Activated CD8-positive, alpha-beta memory T cell treated with anti-CD3 and anti-CD28 coated beads for 36 hours (primary cell): ENCODE data around the gene PAX7. TPM values are rescaled to one million over a fixed set of nuclear protein-coding genes. Genes with fewer than 3 reads are reported as not detected.
"Not testable (repeated sequence)": the region's sequence is repeated elsewhere in the genome, so short reads cannot be mapped to it uniquely, and the experiment has no call there.

Experiments
- CTCF ChIA-PET: fragments of 350-600 bp; sonication (Branson Sonifier 250); formaldehyde crosslinking; loops from one replicate; lab custom pipeline; 2021; ENCODE audit warnings: antibody characterized with exemption; lab: Charles Lee
- POLR2A ChIA-PET: fragments of 350-600 bp; sonication (Branson Sonifier 250); formaldehyde crosslinking; loops from one replicate; lab custom pipeline; 2021; ENCODE audit warnings: antibody characterized with exemption; lab: Charles Lee
- total RNA-seq, 2 experiments: library from RNA; stranded (reverse); gene quantifications; one replicate each; pipeline ENCODE4 v1.2.3, GENCODE V29; 2021

Gene PAX7
- total RNA-seq = not detected

DNA sequence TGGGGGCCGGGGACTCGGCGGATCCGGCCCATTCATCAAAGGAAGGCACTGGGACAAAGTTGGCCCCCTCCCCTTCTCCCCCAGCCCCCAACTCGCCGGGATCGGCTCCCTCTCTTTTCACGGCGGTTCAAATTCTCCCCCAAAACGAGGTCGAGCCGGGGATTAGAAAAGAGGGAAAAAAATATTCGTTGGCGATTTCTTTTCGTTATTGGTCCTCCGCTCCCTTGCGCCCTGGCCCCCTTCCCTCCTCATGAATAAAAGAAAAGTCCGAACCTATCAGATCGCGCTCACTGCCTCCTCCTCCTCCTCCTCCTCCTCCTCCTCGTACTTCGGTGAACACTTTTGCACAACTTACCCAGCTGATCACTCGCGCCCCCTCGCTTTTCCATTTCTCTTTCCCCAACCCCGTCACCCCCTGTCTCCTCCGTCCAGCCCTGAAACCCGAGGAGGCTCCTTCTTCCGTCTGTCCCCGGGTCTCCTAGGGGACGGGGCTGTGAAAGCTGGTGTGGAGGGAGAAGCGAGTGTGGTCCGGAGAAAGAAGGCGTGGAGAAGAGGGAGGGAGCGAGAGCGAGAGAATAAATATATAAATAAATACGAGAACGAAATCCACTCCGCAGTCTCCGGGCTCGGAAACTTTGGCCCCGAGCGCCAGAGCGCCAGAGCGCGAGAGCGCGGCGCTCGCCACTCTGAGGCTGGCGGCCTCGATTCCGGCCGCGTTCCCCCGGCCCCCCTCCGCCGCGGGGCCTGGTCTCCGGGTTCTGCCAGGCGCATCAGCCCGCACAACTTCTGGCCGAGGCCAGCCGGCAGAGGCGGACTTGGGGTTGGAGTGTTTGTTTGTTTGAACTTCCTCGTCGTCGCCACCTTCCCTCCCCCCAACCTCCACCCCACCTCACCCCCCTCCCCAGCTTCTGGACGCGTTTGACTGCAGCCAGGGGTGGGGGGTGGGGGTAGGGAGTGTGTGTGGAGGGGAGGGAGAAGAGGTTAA lies at the start of gene PAX7:
TSS of gene PAX7 (plus strand) at position 336 of the 985 bp plus-strand sequence. CDS start 758 bp downstream, outside the sequence.
- POLR2A ChIA-PET = no interaction called here
- CTCF ChIA-PET = no interaction called here

DNA sequence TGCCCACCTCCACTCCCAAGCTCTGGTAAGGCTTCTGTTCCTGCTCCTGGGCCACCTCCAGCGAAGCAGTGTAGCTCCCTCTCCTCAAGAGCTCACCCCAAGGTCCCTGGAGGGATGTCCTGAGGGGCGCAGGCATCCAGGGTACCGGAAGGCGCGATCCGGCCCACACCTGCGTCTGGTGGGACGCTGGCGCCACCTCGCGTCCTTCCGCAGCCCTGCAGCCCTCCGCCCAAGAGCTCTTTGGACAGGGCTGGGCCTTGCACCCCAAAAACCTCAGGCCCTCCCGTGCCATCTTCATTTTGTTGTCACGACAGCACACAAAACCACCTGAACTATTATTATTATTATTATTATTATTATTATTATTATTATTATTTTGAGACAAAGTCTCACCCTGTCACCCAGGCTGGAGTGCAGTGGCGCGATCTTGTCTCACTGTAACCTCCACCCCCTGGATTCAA lies 49.2 kb upstream of the PAX7 start:
- ChIA-PET CTCF (interaction anchor here (0.8 to 1.3 kb wide), 5 partner anchors 16 to 920 kb away, joined by 3 to 8 read pairs (median 3); no protein-coding TSS in a partner anchor), POLR2A (no interaction called here)

DNA sequence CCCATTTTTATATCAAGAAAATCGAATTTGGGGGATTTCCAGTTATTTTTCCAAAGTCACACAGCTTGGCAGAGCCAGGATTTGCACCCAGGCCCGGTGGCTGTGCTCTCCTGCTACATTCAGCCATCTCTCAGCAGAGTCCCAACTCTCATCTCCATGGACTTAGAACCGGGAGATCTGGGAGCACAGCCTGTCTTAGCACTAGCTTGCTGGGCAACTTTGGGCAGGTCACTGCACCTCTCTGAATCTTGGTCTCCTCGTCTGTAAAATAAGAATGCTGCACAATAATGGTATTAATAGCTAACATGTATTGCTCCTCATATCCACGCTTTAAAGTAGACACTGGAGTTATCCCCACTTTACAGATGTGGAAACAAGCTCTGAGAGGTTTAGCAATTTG lies 47.8 kb upstream of the PAX7 start:
- CTCF ChIA-PET = no interaction called here
- POLR2A ChIA-PET = no interaction called here

DNA sequence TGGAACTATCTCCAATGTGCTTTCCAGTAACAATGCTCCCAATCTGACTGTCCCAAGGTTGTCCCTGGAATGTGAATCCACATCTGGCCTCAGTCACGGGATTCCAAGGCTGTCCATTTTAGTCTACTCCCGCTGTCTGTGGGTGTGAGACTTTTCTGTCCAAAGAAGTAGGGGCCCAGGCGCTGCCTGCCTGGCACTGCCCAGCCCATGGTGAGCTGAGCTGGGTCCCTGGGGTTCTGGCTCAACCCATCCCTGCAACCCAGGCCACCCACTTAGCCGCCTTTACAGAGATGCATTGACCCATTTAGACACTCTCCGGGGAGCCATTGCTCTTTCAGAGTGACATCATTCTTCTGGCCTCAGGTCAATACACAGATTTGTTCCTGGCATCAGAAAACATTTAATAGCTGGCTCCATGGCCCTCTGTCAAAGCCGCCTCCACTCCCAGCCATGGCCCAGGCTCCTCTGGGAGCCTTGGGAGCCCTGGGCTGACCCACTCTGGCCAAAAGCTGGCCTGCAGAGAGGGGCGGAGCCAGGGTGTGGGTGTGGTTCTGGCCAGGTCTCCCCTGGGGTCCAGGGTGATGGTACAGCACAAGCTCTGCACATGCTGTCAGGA lies 47.2 kb upstream of the PAX7 start:
- CTCF ChIA-PET = no interaction called here

DNA sequence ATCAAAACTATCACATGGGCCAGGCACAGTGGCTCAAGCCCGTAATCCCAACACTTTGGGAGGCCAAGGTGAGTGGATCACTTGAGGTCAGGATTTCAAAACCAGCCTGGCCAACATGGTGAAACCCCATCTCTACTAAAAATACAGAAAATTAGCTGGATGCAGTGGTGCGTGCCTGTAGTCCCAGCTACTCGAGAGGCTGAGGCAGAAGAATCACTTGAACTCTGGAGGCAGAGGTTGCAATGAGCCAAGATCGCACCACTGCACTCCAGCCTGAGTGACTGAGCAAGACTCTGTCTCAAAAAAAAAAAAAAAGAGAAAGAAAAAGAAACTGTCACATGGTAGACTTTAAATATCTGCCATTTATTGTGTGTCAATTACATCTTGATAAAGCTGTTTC lies 44.6 kb upstream of the PAX7 start:
- POLR2A ChIA-PET = not testable (repeated sequence)
- CTCF ChIA-PET = interaction anchor here (0.7 kb wide), 1 partner anchor 10 kb away, joined by 5 read pairs; no protein-coding TSS in a partner anchor

More for the DNA sequence above, 47.2 kb upstream of the PAX7 start:
- POLR2A ChIA-PET = no interaction called here

DNA sequence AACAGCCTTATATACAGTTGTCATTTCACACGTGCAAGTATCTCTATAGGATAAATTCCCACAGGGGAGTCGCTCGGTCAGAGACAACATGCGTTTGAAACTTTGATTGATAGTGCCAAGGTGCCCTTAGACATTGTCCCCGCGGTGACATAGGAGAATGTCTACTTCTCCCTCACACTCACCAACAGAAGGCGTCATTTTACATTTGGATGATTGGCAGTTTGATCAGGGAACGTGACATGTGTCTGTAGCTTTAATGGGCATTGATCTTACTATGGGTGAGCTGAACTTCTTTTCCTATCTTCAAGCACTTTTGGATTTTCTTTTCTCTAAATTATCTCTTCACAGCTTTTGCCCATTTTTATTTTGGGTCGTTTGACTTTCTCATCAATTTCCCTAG lies 42.6 kb upstream of the PAX7 start:
- ChIA-PET POLR2A (no interaction called here), CTCF (no interaction called here)

DNA sequence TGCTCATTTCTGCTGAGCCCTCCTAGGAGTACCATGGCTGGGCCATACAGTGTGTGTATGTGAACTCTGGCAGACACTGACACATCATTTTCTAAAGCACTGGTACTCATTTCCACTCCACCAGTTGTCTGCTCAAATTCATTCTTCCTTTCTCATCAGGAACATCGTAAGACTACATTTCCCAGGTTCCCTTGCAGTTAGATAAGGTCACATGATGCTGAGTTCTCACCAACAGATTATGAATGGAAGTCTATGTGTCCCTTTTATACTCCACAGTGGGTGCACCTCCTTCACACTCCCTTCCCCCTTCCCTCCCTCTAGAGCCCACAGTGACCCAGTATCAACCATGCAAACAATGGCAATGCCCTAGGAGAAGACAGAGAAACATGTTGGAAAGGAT lies 38.3 kb upstream of the PAX7 start:
- POLR2A ChIA-PET = no interaction called here
- CTCF ChIA-PET = no interaction called here

DNA sequence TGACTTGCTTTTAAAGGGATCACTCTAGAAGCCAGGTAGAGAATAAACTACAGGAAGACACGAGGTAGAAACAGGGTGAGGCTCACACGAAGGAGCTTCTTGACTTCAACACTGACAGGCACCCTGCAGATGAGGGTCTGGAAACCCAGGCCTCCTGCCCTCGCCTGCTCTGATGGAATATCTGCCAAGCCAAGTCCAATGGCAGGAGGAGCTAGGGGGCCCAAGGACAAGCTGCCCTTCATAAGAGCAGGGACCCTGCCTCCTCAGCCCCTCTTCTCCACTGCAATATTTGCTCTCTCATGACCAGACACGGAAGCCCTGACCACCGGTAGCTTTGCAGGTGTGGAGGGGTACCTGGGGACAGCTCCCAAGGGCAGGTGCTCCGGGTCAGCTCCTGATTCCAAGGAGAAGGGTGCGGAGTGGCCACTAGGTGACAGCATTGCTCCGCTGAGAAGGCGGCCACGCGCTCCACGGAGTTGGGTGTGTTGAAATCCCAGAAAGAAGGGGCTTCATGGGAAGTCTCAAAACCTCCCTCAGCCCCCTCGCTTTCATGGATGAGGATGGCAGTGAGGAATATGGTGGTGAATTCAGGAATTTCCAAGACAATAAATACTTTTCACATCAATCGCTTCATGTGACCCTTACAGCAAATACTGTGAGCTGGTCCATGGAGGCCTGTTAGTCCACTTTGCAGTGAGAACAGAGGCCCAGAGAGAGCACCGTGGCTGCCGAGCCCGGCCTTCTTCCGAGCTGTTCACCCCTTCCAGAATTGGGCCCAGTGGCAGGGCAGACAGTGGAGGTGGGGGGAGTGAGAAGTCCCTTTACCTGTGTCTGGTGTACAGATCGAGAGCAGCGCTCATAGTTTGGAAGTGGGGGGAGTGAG lies 33.2 kb upstream of the PAX7 start:
- POLR2A ChIA-PET = no interaction called here
- CTCF ChIA-PET = interaction anchor here (0.9 to 2.2 kb wide), 13 partner anchors 9 to 287 kb away, joined by 3 to 22 read pairs (median 3); no protein-coding TSS in a partner anchor

DNA sequence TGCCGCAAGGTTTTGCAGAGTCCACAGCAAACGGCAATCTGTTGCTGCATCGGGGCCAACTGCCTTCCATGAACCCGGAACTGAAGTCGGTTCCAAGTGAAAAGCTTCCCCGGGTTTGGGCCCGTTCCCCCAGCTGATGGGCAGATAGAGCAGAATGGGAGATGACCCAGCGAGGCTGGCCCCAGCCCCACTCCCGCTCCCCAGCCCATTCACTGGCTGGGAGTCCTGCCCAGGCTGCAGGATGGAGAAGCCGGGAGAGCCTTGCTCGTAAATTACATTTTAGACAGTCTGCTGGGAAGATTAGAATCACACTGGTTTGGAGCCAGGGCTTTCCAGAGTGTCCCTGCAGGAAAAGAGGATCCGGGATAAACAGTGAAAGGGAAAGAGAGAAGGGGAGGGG lies 31.6 kb upstream of the PAX7 start:
- ChIA-PET CTCF (no interaction called here), POLR2A (no interaction called here)

DNA sequence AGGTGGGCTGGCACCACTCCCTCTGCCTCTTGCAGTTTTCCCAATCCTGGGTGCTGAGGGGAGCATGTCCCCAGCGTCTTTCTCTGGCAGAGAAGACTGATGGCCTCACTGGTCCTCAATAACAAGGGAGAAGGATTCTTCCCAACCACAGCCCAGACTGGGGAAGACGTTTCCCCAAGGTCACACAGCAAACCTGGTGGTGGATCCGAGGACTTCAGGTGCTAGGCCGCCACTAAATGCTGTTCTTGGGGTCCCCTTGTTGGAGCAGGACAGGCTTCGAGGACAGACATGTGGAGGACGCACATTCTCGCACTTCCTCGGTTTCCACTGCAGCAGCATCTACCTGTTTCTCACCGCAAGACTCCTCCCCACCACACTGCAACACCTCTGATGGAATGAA lies 30.9 kb upstream of the PAX7 start:
- ChIA-PET CTCF (interaction anchor here (1.2 kb wide), 1 partner anchor 275 kb away, joined by 4 read pairs; no protein-coding TSS in a partner anchor), POLR2A (interaction anchor here (0.6 kb wide), 1 partner anchor 622 kb away, joined by 3 read pairs; no protein-coding TSS in a partner anchor)

DNA sequence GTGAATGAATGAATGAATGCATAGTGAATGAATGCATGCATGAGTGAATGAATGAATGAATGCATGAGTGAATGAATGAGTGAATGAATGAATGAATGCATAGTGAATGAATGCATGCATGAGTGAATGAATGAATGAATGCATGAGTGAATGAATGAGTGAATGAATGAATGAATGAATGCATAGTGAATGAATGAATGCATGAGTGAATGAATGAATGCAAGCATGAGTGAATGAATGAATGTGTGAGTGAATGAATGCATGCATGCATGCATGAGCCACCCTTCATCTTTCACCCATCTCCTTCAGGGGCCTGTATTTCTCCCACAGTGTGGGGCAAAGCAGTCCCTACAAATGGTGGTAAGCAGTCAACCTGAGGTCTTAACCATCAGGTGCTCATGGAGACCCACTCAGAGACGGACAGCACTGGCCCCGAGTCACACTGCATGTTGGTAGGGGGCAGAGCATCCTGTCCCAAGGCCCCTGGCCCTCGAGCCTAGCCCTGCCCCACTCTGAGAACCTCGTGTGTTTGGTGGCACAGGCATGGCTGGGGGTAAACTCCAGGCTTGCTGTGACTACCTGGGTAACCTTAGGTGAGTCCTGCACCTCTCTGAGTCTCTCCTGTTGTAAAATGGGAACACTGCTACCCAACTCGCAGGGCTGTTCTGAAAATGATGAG lies 28.0 kb upstream of the PAX7 start:
- CTCF ChIA-PET = no interaction called here

DNA sequence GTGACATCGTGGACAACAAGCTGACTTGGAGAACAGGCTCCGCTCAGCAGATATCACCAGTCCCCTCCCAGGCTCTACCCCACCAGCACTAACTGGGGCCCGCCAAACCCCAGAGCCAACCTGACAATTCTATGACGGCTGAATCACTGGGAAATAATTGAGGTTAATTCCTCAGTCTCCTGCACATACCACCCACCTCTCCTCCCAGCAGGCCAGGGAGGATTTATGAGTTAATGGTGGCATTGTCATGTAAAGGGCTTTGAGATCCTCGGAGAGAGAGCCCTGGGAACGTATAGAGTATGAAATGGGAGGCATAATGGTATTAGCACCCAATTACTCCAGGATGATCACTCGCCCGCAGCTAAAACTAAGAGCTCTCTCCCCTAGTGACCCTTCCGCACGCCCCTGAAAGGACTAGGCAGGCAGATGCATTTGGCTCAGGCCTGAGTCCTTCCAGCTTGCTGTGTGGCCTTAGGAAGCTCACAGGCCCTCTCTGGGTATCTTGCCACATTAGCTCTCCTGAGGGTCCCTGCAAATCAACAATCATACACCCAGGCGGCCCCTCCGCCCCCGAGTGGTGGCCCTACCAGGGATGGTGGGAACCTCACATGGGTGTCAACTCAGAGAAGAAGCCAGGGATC lies 27.3 kb upstream of the PAX7 start:
- CTCF ChIA-PET = interaction anchor here (0.7 to 0.9 kb wide), 2 partner anchors 14 to 272 kb away, joined by 3 to 4 read pairs; no protein-coding TSS in a partner anchor
- POLR2A ChIA-PET = no interaction called here

More for the DNA sequence above, 28.0 kb upstream of the PAX7 start:
- POLR2A ChIA-PET = no interaction called here

DNA sequence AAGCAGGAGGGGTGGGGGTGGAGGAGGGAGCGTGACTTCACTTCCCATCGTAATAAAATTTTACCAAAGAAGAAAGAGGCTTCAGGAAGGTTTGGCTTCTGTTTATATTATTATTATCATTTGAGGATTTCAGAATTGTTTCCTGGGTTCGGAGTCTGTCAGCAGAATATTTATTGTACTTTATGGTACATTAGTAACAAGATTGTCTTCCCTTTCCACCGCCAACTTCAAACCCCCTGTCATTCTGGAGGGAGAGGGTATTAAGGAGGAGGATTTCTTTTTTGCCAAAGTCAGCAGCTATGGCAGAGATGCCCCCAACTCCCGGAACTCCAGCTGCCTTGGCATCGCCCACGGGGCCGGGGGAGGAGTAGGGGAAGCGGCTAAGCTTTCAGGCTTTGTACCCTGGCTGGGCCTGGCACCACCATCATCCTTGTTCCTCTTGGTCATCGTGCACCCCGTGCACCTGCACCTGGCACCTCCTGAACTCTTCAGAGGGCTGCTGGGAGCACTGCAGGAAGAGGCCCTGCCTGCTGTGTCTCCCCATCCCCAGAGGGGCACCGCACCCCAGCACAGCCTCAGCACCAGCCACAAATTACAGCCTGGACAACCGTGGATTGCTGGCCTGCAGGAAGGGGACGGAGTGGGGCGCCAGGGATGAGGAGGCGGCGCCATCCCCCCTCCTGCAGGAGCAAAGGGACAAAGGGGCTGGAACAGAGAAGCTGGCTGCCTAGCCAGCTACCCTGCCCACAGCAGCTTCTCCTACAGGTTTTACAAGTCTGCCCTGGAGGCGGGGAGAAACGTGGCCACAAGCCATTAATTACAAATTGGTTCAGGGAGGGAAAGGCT lies 24.0 kb upstream of the PAX7 start:
- CTCF ChIA-PET = interaction anchor here (0.6 to 2.1 kb wide), 2 partner anchors 9 to 366 kb away, joined by 3 to 6 read pairs; no protein-coding TSS in a partner anchor

DNA sequence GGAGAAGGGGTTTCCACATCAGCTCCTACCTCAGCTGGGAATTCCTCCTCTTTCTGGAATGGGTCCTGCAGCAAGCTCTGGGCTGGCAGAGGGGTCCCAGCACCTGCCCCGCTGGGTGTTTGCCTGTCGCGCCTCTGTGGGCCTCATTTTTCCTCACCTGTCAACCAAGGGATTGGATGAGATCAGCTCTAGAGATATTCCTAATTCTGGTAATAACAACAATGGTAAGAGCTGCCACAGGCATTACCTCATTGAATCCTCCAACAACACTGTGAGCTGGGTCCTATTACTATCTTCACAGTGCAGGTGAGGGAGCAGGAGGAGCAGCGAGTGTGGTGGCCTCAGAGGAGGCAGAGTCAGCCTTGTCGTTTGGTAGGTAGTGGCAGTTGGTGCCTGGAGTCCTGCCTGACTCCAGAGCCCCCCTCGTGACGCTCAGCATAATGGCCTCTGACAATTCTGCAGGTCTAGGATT lies 23.3 kb upstream of the PAX7 start:
- POLR2A ChIA-PET = no interaction called here
- CTCF ChIA-PET = interaction anchor here (0.6 to 2.1 kb wide), 2 partner anchors 10 to 366 kb away, joined by 3 to 6 read pairs; no protein-coding TSS in a partner anchor

More for the DNA sequence above, 24.0 kb upstream of the PAX7 start:
- POLR2A ChIA-PET = no interaction called here

DNA sequence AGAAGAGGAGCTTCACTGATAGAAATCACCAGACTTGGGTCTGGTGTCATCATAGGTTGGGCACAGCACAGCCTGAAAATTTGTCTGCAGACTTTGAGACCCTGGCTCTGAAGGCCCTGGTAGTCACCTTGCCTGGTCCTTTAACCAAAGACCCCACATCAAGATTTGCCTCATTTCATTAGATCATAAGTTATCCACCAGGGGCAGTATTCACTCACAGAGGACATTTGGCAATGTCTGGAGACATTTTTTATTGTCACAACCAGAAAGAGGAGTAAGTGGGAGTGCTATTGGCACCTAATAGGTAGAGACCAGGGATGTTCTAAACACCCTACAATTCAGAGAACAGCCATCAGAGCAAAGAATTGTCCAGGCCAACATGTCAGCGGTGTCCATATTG lies 22.1 kb upstream of the PAX7 start:
- ChIA-PET POLR2A (no interaction called here), CTCF (no interaction called here)

DNA sequence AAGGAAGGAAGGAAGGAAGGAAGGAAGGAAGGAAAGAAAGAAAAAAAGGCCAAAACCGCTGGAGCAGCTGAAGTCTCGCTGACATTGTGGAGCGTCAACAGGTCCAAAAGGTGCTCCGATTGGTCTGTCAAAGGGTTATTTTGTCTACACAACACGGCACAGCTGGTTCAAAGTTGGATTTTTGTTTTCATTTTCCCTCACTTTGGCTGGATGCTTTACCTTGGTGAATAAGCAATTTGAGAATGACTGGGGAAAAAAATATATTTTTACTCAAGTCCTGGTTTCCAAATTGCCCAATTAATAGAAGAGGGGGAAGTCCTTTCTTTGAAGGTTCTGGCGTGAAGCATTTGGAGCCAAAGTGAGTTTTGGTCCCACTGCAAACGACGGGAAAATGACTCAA lies 19.3 kb upstream of the PAX7 start:
- ChIA-PET CTCF (no interaction called here), POLR2A (no interaction called here)

DNA sequence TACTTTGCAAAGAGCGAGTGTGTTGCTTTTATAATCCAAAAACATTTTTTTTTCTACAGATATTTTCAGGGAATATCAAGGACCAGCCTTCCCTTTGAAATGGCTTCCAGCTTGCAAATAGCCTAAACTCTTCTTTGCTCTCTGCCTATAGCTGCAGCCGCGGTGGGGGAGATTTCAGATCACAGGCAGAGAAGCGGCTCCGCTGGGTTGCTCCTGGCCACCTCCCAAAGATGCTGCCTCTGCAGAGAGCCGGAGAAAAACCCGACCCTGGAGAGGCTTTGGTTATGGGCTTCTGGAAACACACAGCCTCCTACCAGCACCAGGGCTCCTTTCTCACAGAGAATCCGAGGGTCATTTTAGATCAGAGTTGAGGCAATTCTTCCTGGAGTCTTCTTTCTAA lies 18.6 kb upstream of the PAX7 start:
- POLR2A ChIA-PET = no interaction called here
- CTCF ChIA-PET = no interaction called here
